Stimulated activated naive B cell treated with anti-CD40 and anti-IgM and Interleukin-4, amounts not matched to agents 10 μg/mL and 1 μg/mL and 100 μg/mL, for 72 hours (primary cell): ENCODE measurements around the gene PLEKHN1.

Experiments used
- ATAC-seq, 2 donors: fragments of 150-1000 bp; cut with Tn5 transposase; replicated peaks; 2 replicates each; pipeline ENCODE4 v1.10.0; 2021; ENCODE audit warnings: moderate library complexity in 1 of 2
- DNase-seq: peaks from one replicate; pipeline ENCODE4 v3.0.0; 2021
- H3K27ac Mint-ChIP-seq: one replicate; pipeline ENCODE4 v1.8.0; 2022; ENCODE audit warnings: mild to moderate bottlenecking, mixed read lengths
- H3K27me3 Mint-ChIP-seq, 2 donors: one replicate each; pipeline ENCODE4 v1.8.0; 2022; ENCODE audit warnings: mixed read lengths in 2 of 2
- H3K36me3 Mint-ChIP-seq, 2 donors: one replicate each; pipeline ENCODE4 v1.8.0; 2022; ENCODE audit warnings: mixed read lengths in 2 of 2, mild to moderate bottlenecking in 1 of 2
- H3K4me1 Mint-ChIP-seq, 2 donors: one replicate each; pipeline ENCODE4 v1.8.0; 2022; ENCODE audit warnings: mixed read lengths in 2 of 2, mild to moderate bottlenecking in 1 of 2
- H3K4me3 Mint-ChIP-seq, 2 donors: one replicate each; pipeline ENCODE4 v1.8.0; 2022; ENCODE audit warnings: mild to moderate bottlenecking in 2 of 2, mixed read lengths in 2 of 2, moderate library complexity in 1 of 2
- H3K9me3 Mint-ChIP-seq, 2 donors: one replicate each; pipeline ENCODE4 v1.8.0; 2022; ENCODE audit warnings: mixed read lengths in 2 of 2, mild to moderate bottlenecking in 1 of 2

The PLEKHN1 gene

GRCh38 chr1:1022302-1023009, 56.2 kb downstream of the PLEKHN1 start:
- no peak overlapping the region for H3K4me3 Mint-ChIP-seq
- peaks cover 3 to 10% of the 10 kb centered on the region in 2 donors for H3K36me3 Mint-ChIP-seq
- ATAC-seq, result no peak
- H3K4me1 Mint-ChIP-seq, result peaks cover 3 to 20% of the 10 kb centered on the region in 2 donors
- H3K9me3 Mint-ChIP-seq, result no peaks in the 10 kb centered on the region
- no peak for DNase-seq
- peaks cover 6 to 29% of the 10 kb centered on the region in 2 donors for H3K27me3 Mint-ChIP-seq
- H3K27ac Mint-ChIP-seq, result no peak overlapping the region

GRCh38 chr1:1023700-1024099, 57.4 kb downstream of the PLEKHN1 start:
- DNase-seq (no peak), ATAC-seq (no peak)
- Mint-ChIP-seq H3K4me1 (peaks cover 3 to 20% of the 10 kb centered on the region in 2 donors), H3K9me3 (no peaks in the 10 kb centered on the region), H3K4me3 (no peak overlapping the region), H3K36me3 (peaks cover 3 to 11% of the 10 kb centered on the region in 2 donors), H3K27me3 (peaks cover 6 to 30% of the 10 kb centered on the region in 2 donors), H3K27ac (no peak overlapping the region)

GRCh38 chr1:1024149-1024770, 58.0 kb downstream of the PLEKHN1 start:
- H3K27ac Mint-ChIP-seq, result no peak overlapping the region
- ATAC-seq, result no peak
- peaks cover 6 to 30% of the 10 kb centered on the region in 2 donors for H3K27me3 Mint-ChIP-seq
- H3K36me3 Mint-ChIP-seq, result peaks cover 3 to 11% of the 10 kb centered on the region in 2 donors
- DNase-seq, result no peak
- H3K4me3 Mint-ChIP-seq, result no peak overlapping the region
- no peaks in the 10 kb centered on the region for H3K9me3 Mint-ChIP-seq
- H3K4me1 Mint-ChIP-seq, result peaks cover 3 to 20% of the 10 kb centered on the region in 2 donors

GRCh38 chr1:1024771-1025699, 58.8 kb downstream of the PLEKHN1 start:
- Mint-ChIP-seq H3K4me3 (no peak overlapping the region), H3K27ac (no peak overlapping the region), H3K4me1 (peaks cover 3 to 20% of the 10 kb centered on the region in 2 donors), H3K9me3 (no peaks in the 10 kb centered on the region), H3K27me3 (peaks cover 6 to 30% of the 10 kb centered on the region in 2 donors), H3K36me3 (peaks cover 3 to 11% of the 10 kb centered on the region in 2 donors)
- ATAC-seq (no peak), DNase-seq (no peak)
